SK-N-MC (cell line): Measurements from ENCODE around the gene NT5DC1.

ENCODE experiments used
- DNase-seq: peaks from one replicate; pipeline ENCODE4 v3.0.0-alpha.2; 2011; ENCODE audit warnings: low read depth, low spot score
- H3K27ac ChIP-seq: fragments of 200-600 bp; sonication (generic); 2 replicates; pipeline ENCODE4 v1.5.1; 2016; ENCODE audit warnings: mixed run types
- H3K36me3 ChIP-seq: fragments of 200-600 bp; sonication (generic); 2 replicates; pipeline ENCODE4 v1.6.1; 2017; ENCODE audit warnings: antibody characterized with exemption, low read length, mixed read lengths; ENCODE audit not compliant: insufficient read depth
- H3K4me3 ChIP-seq: fragments of 200-600 bp; sonication (generic); 2 replicates; pipeline ENCODE4 v1.5.1; 2016
- H3K9ac ChIP-seq: fragments of 200-600 bp; sonication (generic); 2 replicates; pipeline ENCODE4 v1.8.0; 2017; ENCODE audit warnings: mixed run types, mixed read lengths; ENCODE audit not compliant: insufficient read length
- H3K9me3 ChIP-seq: fragments of 200-600 bp; sonication (generic); 2 replicates; pipeline ENCODE4 v1.6.1; 2017; ENCODE audit warnings: low read depth, mild to moderate bottlenecking, antibody characterized with exemption, low read length, moderate library complexity, mixed read lengths
- EZH2 ChIP-seq: fragments of 200-600 bp; sonication (generic); IDR thresholded peaks from one replicate; pipeline ENCODE4 v1.6.1; 2017; ENCODE audit warnings: antibody characterized with exemption
- FOXP2 ChIP-seq: optimal IDR thresholded peaks from 2 replicates; pipeline ENCODE3; 2011; ENCODE audit warnings: mild to moderate bottlenecking, moderate library complexity; ENCODE audit not compliant: insufficient read depth; ENCODE audit errors: extremely low read length, control extremely low read depth
- POLR2AphosphoS5 ChIP-seq: IDR thresholded peaks from 2 replicates; pipeline ENCODE4 v1.6.1; 2012; ENCODE audit warnings: mild to moderate bottlenecking, low read depth, low read length, borderline replicate concordance

The NT5DC1 gene

DNA sequence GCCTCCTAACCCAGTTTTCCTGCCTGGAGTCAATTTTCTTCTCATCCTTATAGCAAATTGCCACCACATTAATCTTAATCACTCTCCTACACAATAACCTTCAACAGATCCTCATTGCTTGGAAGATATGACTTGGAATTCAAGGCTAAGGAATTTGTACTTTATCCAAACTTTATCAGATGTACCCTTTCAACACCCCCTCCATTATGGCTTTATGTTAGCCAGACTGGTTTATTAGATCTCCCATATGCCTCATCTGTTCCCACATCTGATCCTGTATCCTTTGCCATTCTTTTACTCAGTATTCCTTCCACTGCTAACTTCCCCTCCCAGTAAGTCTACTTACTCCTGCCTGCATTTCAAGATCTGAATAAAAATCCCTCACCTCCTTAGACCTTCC, 36.0 kb upstream of the NT5DC1 start:
- no peak overlapping the region for H3K4me3 ChIP-seq
- TF ChIP-seq EZH2 (no peak), FOXP2 (no peak), POLR2AphosphoS5 (no peak)

DNA sequence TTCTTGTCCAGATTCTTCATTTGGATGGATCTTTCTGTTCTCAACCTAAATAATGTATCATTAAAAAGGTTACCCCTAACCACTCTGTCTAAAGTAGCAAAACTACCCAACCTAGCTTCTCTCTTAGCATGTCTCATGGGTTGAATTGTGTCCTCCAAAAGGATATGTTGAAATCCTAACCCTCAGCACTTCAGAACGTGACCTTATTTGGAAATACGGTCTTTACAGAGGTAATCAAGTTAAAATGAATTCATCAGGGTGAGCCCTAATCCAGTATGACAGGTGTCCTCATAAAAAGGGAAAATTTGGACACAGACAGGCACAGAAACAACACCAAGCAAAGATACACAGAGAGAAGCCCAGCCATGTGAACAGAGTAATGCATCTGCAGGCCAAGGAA, 33.9 kb upstream of the NT5DC1 start:
- no peak for TF ChIP-seq POLR2AphosphoS5
- no peak for TF ChIP-seq FOXP2
- TF ChIP-seq EZH2, result no peak
- Histone ChIP-seq H3K9ac (no peak overlapping the region), H3K9me3 (no peaks in the 10 kb centered on the region), H3K36me3 (no peaks in the 10 kb centered on the region), H3K27ac (no peak overlapping the region), H3K4me3 (no peak overlapping the region)
- no peak for DNase-seq

More for the DNA sequence above, 36.0 kb upstream of the NT5DC1 start:
- Histone ChIP-seq H3K9ac (no peak overlapping the region), H3K27ac (no peak overlapping the region), H3K9me3 (no peaks in the 10 kb centered on the region), H3K36me3 (no peaks in the 10 kb centered on the region)
- DNase-seq, result no peak

DNA sequence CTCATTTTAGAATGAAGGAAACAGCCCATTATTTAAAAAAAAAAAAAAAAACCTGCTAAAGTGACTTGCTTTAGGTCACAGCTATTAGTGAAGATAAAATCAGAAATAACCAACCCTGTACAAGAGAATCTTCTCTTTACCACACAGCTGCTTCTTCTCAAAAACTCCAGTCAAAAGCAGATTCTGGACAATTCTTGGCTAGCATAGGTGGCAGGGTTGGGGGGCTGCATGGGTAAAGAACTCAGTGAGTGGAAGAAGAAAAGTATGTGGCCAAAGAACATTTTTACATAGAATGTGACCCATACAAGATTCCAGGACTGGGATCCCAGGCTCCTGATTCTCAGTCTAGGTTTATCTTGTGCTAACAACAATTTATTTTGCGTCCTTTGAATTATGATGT, 30.6 kb upstream of the NT5DC1 start:
- Histone ChIP-seq H3K36me3 (no peaks in the 10 kb centered on the region), H3K4me3 (no peak overlapping the region), H3K9ac (no peak overlapping the region), H3K9me3 (no peaks in the 10 kb centered on the region), H3K27ac (no peak overlapping the region)
- no peak for DNase-seq
- TF ChIP-seq EZH2, result no peak
- no peak for TF ChIP-seq FOXP2
- no peak for TF ChIP-seq POLR2AphosphoS5

DNA sequence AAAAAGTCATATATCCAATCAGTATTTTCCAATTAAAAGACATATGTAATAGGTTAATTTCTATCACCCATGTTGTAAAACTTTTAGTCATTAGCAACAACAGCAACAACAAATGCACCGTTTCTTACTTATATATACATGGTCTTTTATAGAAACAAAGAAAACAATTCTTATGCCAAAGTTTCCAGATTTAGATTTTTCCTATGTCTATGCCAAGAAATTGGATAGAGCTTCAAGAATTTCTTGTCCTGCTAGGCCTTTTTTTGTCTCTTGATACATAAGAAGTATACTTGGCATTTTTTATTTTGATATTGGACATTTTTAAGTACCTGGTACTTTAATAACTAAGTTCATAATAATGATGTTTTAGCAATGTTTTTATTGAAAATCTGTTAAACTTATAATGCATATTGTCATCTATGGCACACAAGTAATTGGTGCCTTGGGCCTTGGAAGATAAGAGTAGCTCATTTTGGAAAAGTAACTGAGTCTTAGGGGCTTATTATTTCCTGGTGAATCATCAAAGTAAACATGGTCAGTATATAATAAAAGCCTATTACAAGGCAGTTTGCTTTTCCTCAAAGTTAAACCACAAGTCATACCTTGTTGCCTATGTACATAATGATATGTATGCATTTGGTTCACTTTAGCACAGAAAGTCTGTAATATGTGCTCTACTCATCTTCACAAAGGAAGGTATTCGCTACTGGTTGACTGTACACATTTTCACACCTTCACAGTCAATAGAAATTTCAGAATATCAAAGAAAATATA, 29.9 kb upstream of the NT5DC1 start:
- no peak overlapping the region for H3K27ac ChIP-seq
- DNase-seq, result no peak
- no peaks in the 10 kb centered on the region for H3K9me3 ChIP-seq
- no peak for TF ChIP-seq POLR2AphosphoS5
- H3K36me3 ChIP-seq, result no peaks in the 10 kb centered on the region
- H3K9ac ChIP-seq, result no peak overlapping the region
- no peak overlapping the region for H3K4me3 ChIP-seq

DNA sequence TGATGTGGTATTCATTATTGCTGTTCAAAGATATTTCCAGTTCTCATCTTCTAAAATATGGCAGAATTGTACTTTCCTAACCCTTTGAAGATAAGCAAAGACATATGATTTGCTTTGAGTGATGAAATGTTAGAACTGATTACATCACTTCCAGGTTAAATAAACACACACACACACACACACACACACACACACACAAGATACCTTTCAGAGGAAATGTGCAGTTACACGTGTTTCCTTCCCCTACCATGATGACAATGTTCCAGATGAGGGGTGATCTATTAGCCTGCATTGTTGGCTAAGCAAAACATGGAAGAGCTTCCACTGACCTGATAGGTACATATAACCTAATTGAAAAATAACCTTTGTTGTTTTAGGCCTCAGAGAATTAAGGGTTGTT, 28.3 kb upstream of the NT5DC1 start:
- Histone ChIP-seq H3K36me3 (no peaks in the 10 kb centered on the region), H3K4me3 (no peak overlapping the region), H3K9me3 (no peaks in the 10 kb centered on the region), H3K9ac (no peak overlapping the region), H3K27ac (no peak overlapping the region)
- TF ChIP-seq EZH2 (no peak), FOXP2 (no peak), POLR2AphosphoS5 (no peak)
- DNase-seq, result no peak

GRCh38 chr6:116073765-116074440, 26.8 kb upstream of the NT5DC1 start:
- no peak for TF ChIP-seq FOXP2
- no peak for TF ChIP-seq EZH2
- no peak for TF ChIP-seq POLR2AphosphoS5
- H3K4me3 ChIP-seq, result no peak overlapping the region
- no peak overlapping the region for H3K27ac ChIP-seq
- no peak overlapping the region for H3K9ac ChIP-seq
- no peaks in the 10 kb centered on the region for H3K36me3 ChIP-seq
- DNase-seq, result no peak
- H3K9me3 ChIP-seq, result no peaks in the 10 kb centered on the region

DNA sequence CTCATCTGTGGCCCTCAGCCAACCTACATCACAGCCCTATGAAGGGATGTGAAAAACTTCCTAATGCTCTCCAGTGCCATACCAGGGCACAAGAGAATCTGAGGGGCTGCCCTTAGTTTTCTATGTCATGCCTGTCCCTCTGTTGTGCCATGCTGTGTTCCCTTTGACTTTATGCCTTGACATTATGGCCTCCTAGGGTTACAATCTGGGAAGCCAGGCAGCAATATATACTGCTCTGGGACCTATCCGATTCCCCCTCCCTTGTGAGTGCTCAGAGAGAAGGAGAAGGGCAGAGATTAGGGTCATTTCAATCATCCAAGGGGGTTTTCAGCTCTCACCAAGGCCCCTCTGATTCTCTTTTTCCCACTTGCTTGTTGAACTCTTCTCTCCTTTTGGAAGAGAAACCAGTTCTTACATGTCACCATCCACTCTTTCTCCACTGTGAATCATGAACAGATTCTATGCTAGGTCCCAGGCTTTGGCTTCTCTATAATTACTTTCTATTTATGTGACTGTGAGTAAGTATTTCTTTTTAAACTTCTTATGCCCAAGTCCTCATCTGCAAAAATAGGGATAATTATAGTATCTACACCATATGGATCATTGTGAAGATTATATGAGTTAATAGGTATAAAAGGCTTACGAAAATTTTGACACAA, 25.8 kb upstream of the NT5DC1 start:
- no peak overlapping the region for H3K4me3 ChIP-seq
- H3K27ac ChIP-seq, result no peak overlapping the region
- TF ChIP-seq POLR2AphosphoS5, result no peak
- no peak for TF ChIP-seq EZH2
- TF ChIP-seq FOXP2, result no peak
- H3K9ac ChIP-seq, result no peak overlapping the region
- H3K36me3 ChIP-seq, result no peaks in the 10 kb centered on the region
- DNase-seq, result no peak
- no peaks in the 10 kb centered on the region for H3K9me3 ChIP-seq

DNA sequence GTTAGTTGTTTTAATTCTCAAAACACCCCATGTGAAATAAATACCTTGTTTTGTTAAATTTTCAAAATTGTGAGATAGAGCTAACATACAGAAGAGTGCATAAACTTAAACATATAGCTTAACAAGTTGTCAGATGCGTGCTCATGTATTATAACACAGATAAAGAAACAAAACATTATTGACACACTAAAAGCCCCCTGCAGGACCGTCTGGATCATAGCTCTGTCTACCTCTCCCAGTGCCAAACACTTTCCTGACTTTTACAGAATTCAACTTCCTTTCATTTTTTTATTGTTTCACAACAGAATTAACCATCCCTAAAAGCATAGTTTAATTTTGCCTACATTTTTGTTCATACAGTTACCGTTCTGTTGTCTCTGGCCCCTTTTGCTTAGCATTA, 22.1 kb upstream of the NT5DC1 start:
- Histone ChIP-seq H3K36me3 (no peaks in the 10 kb centered on the region), H3K9me3 (no peaks in the 10 kb centered on the region), H3K27ac (no peak overlapping the region), H3K4me3 (no peak overlapping the region), H3K9ac (no peak overlapping the region)
- TF ChIP-seq POLR2AphosphoS5, result no peak
- no peak for TF ChIP-seq EZH2
- TF ChIP-seq FOXP2, result no peak
- no peak for DNase-seq
